Activated CD8-positive, alpha-beta memory T cell treated with anti-CD3 and anti-CD28 coated beads, Interleukin-2, amount 50 U/mL, for 1 hour (primary cell): ENCODE measurements around the gene SLC16A8.

Experiments used
- DNase-seq: peaks from one replicate; pipeline ENCODE4 v3.0.0-alpha.2; 2020; ENCODE audit errors: extremely low read depth

The SLC16A8 gene

GRCh38 chr22:38030311-38031133, 53.5 kb downstream of the SLC16A8 start:
- DNase-seq, result no peak

- DNase-seq, result no peak
Measured at GRCh38 chr22:38029901-38030300, 54.1 kb downstream of the SLC16A8 start.

GRCh38 chr22:38029370-38029769, 54.6 kb downstream of the SLC16A8 start:
- DNase-seq, result no peak

GRCh38 chr22:38028344-38029130, 55.4 kb downstream of the SLC16A8 start:
- DNase-seq, result no peak
